Hepatocyte (in vitro differentiated cells): ENCODE data around the gene FAM177B.

Experiments used
- CTCF ChIP-seq: fragments of 200-600 bp; sonication (generic); IDR thresholded peaks from 2 replicates; pipeline ENCODE4 v1.5.1; 2016; ENCODE audit warnings: antibody characterized with exemption, mild to moderate bottlenecking; ENCODE audit not compliant: poor library complexity
- EZH2 ChIP-seq: fragments of 200-600 bp; sonication (generic); IDR thresholded peaks from 2 replicates; pipeline ENCODE4 v1.6.1; 2016; ENCODE audit warnings: antibody characterized with exemption, mild to moderate bottlenecking, borderline replicate concordance

GRCh38 chr1:222696741-222697140 is 40.3 kb upstream of the FAM177B start:
- TF ChIP-seq CTCF = no peak
- TF ChIP-seq EZH2 = no peak
